K562 (cell line): Measurements from ENCODE around the gene PRDM2. TPM values are rescaled to one million over a fixed set of nuclear protein-coding genes. Genes with fewer than 3 reads are reported as not detected.

Source experiments
- ATAC-seq: fragments of 200-7000 bp; cut with Tn5 transposase; 3 replicates; pipeline ENCODE4 v1.9.1; 2020; ENCODE audit warnings: moderate library complexity
- BruUV-seq: library from RNA; stranded (reverse); fragments of 400-500 nt; replicated peaks from 2 replicates; lab custom pipeline; 2021; lab: Mats Ljungman, UMichigan
- CTCF ChIA-PET: fragments of 300-600 bp; formaldehyde crosslinking; extraction: SDS; loops from one replicate; lab custom pipeline; 2021; ENCODE audit warnings: low intra/inter-chr PET ratio; lab: Yijun Ruan, JAX
- POLR2A ChIA-PET: fragments of 300-600, 350-650 bp; sonication (Branson Sonifier 250); formaldehyde crosslinking; extraction: SDS; loops from one replicate; lab custom pipeline; 2021; ENCODE audit warnings: antibody characterized with exemption, inconsistent platforms; lab: Yijun Ruan, JAX
- DNase-seq, 4 experiments: peaks; one replicate each; pipeline versions ENCODE4 v3.0.0 to v3.0.0-alpha.2; 2011 to 2018; ENCODE audit warnings: low spot score in 3 of 4, mixed read lengths in 3 of 4; ENCODE audit errors: extremely low read depth in 1 of 4
- FAIRE-seq: peaks from 2 replicates; lab custom pipeline; 2011; peaks lifted over from hg19 to GRCh38; lab: Jason Lieb, UNC
- H2AFZ ChIP-seq: 2 replicates; pipeline ENCODE4 v1.6.0; 2011; ENCODE audit warnings: low read depth, low read length, control low read depth, inconsistent platforms
- H3K27ac ChIP-seq: fragments of 200-600 bp; 3 replicates; pipeline ENCODE4 v1.8.0; 2011; ENCODE audit warnings: low read depth, mild to moderate bottlenecking, control low read depth, inconsistent platforms, low read length, moderate library complexity, mixed read lengths; ENCODE audit errors: extremely low read depth
- H3K27me3 ChIP-seq, 2 experiments: fragments of 300-600 bp in 1 of 2; 2 replicates in 1 of 2; 3 replicates in 1 of 2; pipeline versions ENCODE4 v1.6.0 to v1.8.0; 2011; ENCODE audit warnings: inconsistent platforms in 2 of 2, low read length in 2 of 2, mild to moderate bottlenecking in 1 of 2, mixed read lengths in 1 of 2, moderate library complexity in 1 of 2; ENCODE audit not compliant: control insufficient read depth in 2 of 2, insufficient read depth in 2 of 2
- H3K36me3 ChIP-seq: fragments of 300-600 bp; 3 replicates; pipeline ENCODE4 v1.8.0; 2011; ENCODE audit warnings: mild to moderate bottlenecking, low read length, inconsistent platforms; ENCODE audit not compliant: control insufficient read depth, insufficient read depth
- H3K4me1 ChIP-seq, 2 experiments: fragments of 200-600 bp in 1 of 2; replicated peaks in 1 of 2; 2 replicates in 1 of 2; 3 replicates in 1 of 2; pipeline versions ENCODE4 v1.5.1 to v1.8.0; 2011; ENCODE audit warnings: inconsistent platforms in 2 of 2, low read length in 2 of 2, mild to moderate bottlenecking in 1 of 2, mixed read lengths in 1 of 2, moderate library complexity in 1 of 2; ENCODE audit not compliant: control insufficient read depth in 2 of 2, insufficient read depth in 2 of 2
- H3K4me2 ChIP-seq: 2 replicates; pipeline ENCODE4 v1.6.1; 2011; ENCODE audit warnings: low read length, control low read depth, inconsistent platforms, mixed read lengths; ENCODE audit not compliant: insufficient read depth
- H3K4me3 ChIP-seq: fragments of 200-600 bp; sonication (generic), shearing (Covaris generic); 2 replicates; pipeline ENCODE4 v1.5.1; 2016; ENCODE audit warnings: control low read depth, inconsistent platforms
- H3K79me2 ChIP-seq: fragments of 200-600 bp; 3 replicates; pipeline ENCODE4 v1.8.0; 2011; ENCODE audit warnings: low read length, inconsistent platforms; ENCODE audit not compliant: control insufficient read depth, insufficient read depth
- H3K9ac ChIP-seq, 2 experiments: 2 replicates each; pipeline versions ENCODE4 v1.6.0 to v1.6.1; 2011; ENCODE audit warnings: low read depth in 2 of 2, low read length in 2 of 2, control low read depth in 1 of 2, inconsistent platforms in 1 of 2, mild to moderate bottlenecking in 1 of 2, mixed read lengths in 1 of 2; ENCODE audit not compliant: insufficient read depth in 1 of 2
- H3K9me1 ChIP-seq: one replicate; pipeline ENCODE4 v1.6.0; 2011; ENCODE audit warnings: inconsistent platforms, mild to moderate bottlenecking, low read length, moderate library complexity; ENCODE audit not compliant: control insufficient read depth, insufficient read depth
- H3K9me3 ChIP-seq: replicated peaks from 2 replicates; pipeline ENCODE4 v1.5.1; 2011; ENCODE audit warnings: low read depth, low read length, inconsistent platforms; ENCODE audit not compliant: control insufficient read depth, insufficient read depth
- H4K20me1 ChIP-seq: replicated peaks from 2 replicates; pipeline ENCODE4 v1.6.1; 2011; ENCODE audit warnings: low read length, inconsistent platforms, mixed read lengths; ENCODE audit not compliant: control insufficient read depth, insufficient read depth
- BDP1 ChIP-seq: IDR thresholded peaks from 3 replicates; pipeline ENCODE4 v1.6.1; 2011; ENCODE audit not compliant: insufficient read length, insufficient read depth
- CBFA2T2 ChIP-seq: fragments of 450-650 bp; conservative IDR thresholded peaks from 2 replicates; pipeline ENCODE4 v1.6.1; 2017; ENCODE audit warnings: mild to moderate bottlenecking
- DDX20 ChIP-seq: fragments of 450-650 bp; IDR thresholded peaks from 2 replicates; pipeline ENCODE4 v1.6.1; 2016; ENCODE audit warnings: missing genetic modification characterization, low read depth, mild to moderate bottlenecking, missing compliant biosample characterization, moderate library complexity
- FOXK1 ChIP-seq: sonication (generic); formaldehyde crosslinking; IDR thresholded peaks from 2 replicates; pipeline ENCODE4 v1.8.0; 2022; ENCODE audit warnings: missing genetic modification reagents, mild to moderate bottlenecking, borderline replicate concordance
- HMG20A ChIP-seq: fragments of 450-650 bp; formaldehyde crosslinking; conservative IDR thresholded peaks from 2 replicates; pipeline ENCODE4 v1.4.0; 2020; ENCODE audit warnings: mild to moderate bottlenecking, mixed read lengths
- KLF1 ChIP-seq: fragments of 450-650 bp; IDR thresholded peaks from 2 replicates; pipeline ENCODE4 v1.6.1; 2016; ENCODE audit warnings: missing genetic modification characterization, missing compliant biosample characterization
- MTF1 ChIP-seq: fragments of 250-450 bp; sonication (Bioruptor Pico); IDR thresholded peaks from 2 replicates; pipeline ENCODE4 v1.9.0; 2021; ENCODE audit warnings: moderate library complexity, mild to moderate bottlenecking, inconsistent platforms, borderline replicate concordance
- POLR2B ChIP-seq: fragments of 450-650 bp; IDR thresholded peaks from 2 replicates; pipeline ENCODE4 v1.6.1; 2018; ENCODE audit warnings: low read depth; ENCODE audit not compliant: partially characterized antibody
- PPARD ChIP-seq: fragments of 250-450 bp; sonication (Bioruptor Pico); IDR thresholded peaks from 2 replicates; pipeline ENCODE4 v1.8.0; 2022; ENCODE audit warnings: inconsistent platforms, mild to moderate bottlenecking, moderate library complexity
- RAD21 ChIP-seq, 2 experiments: fragments of 250-450 bp in 1 of 2; fragments of 450-650 bp in 1 of 2; sonication (Bioruptor Pico) in 1 of 2; formaldehyde crosslinking in 1 of 2; IDR thresholded peaks in 1 of 2; conservative IDR thresholded peaks in 1 of 2; 2 replicates each; pipeline versions ENCODE4 v1.4.0 to v1.8.0; 2020 to 2022; ENCODE audit warnings: mild to moderate bottlenecking in 2 of 2, moderate library complexity in 1 of 2
- SIRT6 ChIP-seq: IDR thresholded peaks from one replicate; pipeline ENCODE4 v1.6.1; 2012; ENCODE audit warnings: low read depth, mild to moderate bottlenecking, control low read depth, inconsistent platforms, low read length, moderate library complexity
- SMARCB1 ChIP-seq: IDR thresholded peaks from 2 replicates; pipeline ENCODE4 v1.6.1; 2011; ENCODE audit warnings: improper control_type of control experiment, low read depth; ENCODE audit not compliant: insufficient read length
- TRIM24 ChIP-seq, 2 experiments: fragments of 450-650 bp; IDR thresholded peaks; 2 replicates each; pipeline ENCODE4 v1.6.1; 2016
- U2AF2 ChIP-seq: fragments of 200-400 bp; formaldehyde crosslinking; optimal IDR thresholded peaks from 2 replicates; pipeline ENCODE3; 2017; ENCODE audit warnings: low read depth, mild to moderate bottlenecking, low read length
- XRCC4 ChIP-seq: IDR thresholded peaks from one replicate; pipeline ENCODE4 v1.6.1; 2011; ENCODE audit not compliant: insufficient read depth, insufficient read length; ENCODE audit errors: extremely low read depth
- ZBTB12 ChIP-seq: fragments of 250-450 bp; sonication (Bioruptor Pico); IDR thresholded peaks from 2 replicates; pipeline ENCODE4 v1.4.0; 2020
- ZBTB49 ChIP-seq: sonication (generic); formaldehyde crosslinking; IDR thresholded peaks from 2 replicates; pipeline ENCODE4 v1.8.0; 2022; ENCODE audit warnings: missing genetic modification reagents, mild to moderate bottlenecking, borderline replicate concordance
- ZNF134 ChIP-seq: fragments of 250-450 bp; sonication (Bioruptor Pico); conservative IDR thresholded peaks from 2 replicates; pipeline ENCODE4 v1.4.0; 2020
- ZNF311 ChIP-seq: fragments of 250-450 bp; sonication (Bioruptor Pico); IDR thresholded peaks from 2 replicates; pipeline ENCODE4 v1.4.0; 2020; ENCODE audit warnings: mild to moderate bottlenecking, moderate library complexity
- WGBS: fragments of 100-300 bp; shearing (Covaris generic); methylation state at CpG from one replicate; pipeline ENCODE4 v1.1.6; 2016; ENCODE audit warnings: low coverage, mixed read lengths; ENCODE audit not compliant: insufficient coverage; ENCODE audit errors: missing lambda C conversion rate; 5-methylcytosine and 5-hydroxymethylcytosine counted together
- in situ Hi-C: fragments of 300-500 bp; cut with MboI; formaldehyde crosslinking; loops from 4 replicates; pipeline ENCODE4 v1.15.0; 2018; ENCODE audit warnings: inconsistent platforms, mixed read lengths
- intact Hi-C: fragments of 100-400 bp; cut with micrococcal nuclease; formaldehyde crosslinking; loops from 2 replicates; pipeline ENCODE4 v1.14.2; 2022
- polyA plus RNA-seq, 8 experiments: library from polyadenylated mRNA; depleted of rRNA in 4 of 8; stranded (reverse) in 5 of 8; unstranded in 3 of 8; fragments of >200 nt; fragmentation: Nextera tagmentation in 2 of 8; fragmentation: Illumina TruSeq in 1 of 8; extraction: Ambion mirVana in 2 of 8; extraction: Trizol in 1 of 8; gene quantifications; 2 replicates each; pipeline versions ENCODE4 v1.2.1 to v1.2.3, GENCODE V29; 2011 to 2014; ENCODE audit warnings: inconsistent platforms in 1 of 8, missing spikeins in 1 of 8
- total RNA-seq, 7 experiments: library from RNA; depleted of rRNA in 6 of 7; stranded (reverse); fragments of >200 nt in 6 of 7; fragmentation: Illumina TruSeq in 2 of 7; extraction: Trizol in 2 of 7; gene quantifications; 2 replicates each; pipeline versions ENCODE4 v1.2.1 to v1.2.3, GENCODE V29; 2011 to 2021; ENCODE audit warnings: low replicate concordance in 1 of 7
- TF ChIP-seq, protein P1 (sequence below), 3 experiments: fragments of 200-800 bp in 1 of 3; sonication (Bioruptor generic) in 1 of 3; sonication (generic) in 1 of 3; formaldehyde crosslinking in 1 of 3; IDR thresholded peaks; 2 replicates each; pipeline versions ENCODE4 v1.6.1 to v1.8.0; 2016 to 2022; ENCODE audit warnings: mild to moderate bottlenecking in 2 of 3, missing compliant biosample characterization in 2 of 3, missing genetic modification characterization in 2 of 3, missing genetic modification reagents in 1 of 3

Gene PRDM2
- total and polyA plus RNA-seq, 9 of the 15 experiments (the other 6 are each of a cell fraction or from before 2014, with no cell fraction given): 5.4 to 27.6 (median 12.5) TPM

GRCh38 chr1:13781228-13781627, 81.2 kb downstream of the PRDM2 start:
- Histone ChIP-seq H3K4me1 (no peaks in the 10 kb centered on the region), H2AFZ (no peak overlapping the region), H3K4me2 (no peak overlapping the region), H3K9me1 (peaks cover under 1% of the 10 kb centered on the region), H3K4me3 (no peak overlapping the region), H3K79me2 (peaks cover 5% of the 10 kb centered on the region; the same call in 1 of the 3 replicates), H3K27me3 (no peaks in the 10 kb centered on the region), H3K9me3 (no peaks in the 10 kb centered on the region), H3K9ac (no peak overlapping the region), H3K36me3 (peaks cover 89% of the 10 kb centered on the region), H3K27ac (no peak overlapping the region), H4K20me1 (peaks cover 4% of the 10 kb centered on the region; the same call in 1 of the 2 replicates)
- in situ Hi-C loops: no loop called here
- ChIA-PET CTCF (no interaction called here), POLR2A (no interaction called here)
- DNase-seq: no peak
- ATAC-seq: no peak
- no TSS peak for BruUV-seq
- intact Hi-C loops: no loop called here
- FAIRE-seq: no peak
- 86% methylated on average over 6 of the region's 6 CpGs for WGBS
- no peak for TF ChIP-seq ZBTB49 (CRISPR knock-in tag)
- no peak for TF ChIP-seq DDX20 (tag)
- TF ChIP-seq POLR2B: no peak
- TF ChIP-seq, protein P1, sequence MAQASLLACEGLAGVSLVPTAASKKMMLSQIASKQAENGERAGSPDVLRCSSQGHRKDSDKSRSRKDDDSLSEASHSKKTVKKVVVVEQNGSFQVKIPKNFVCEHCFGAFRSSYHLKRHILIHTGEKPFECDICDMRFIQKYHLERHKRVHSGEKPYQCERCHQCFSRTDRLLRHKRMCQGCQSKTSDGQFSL (CRISPR knock-in tag; IDR thresholded peaks at IDR 0.05): no peak
- TF ChIP-seq, protein P1 (tag; IDR thresholded peaks at IDR 0.05): no peak
- no peak for TF ChIP-seq CBFA2T2
- TF ChIP-seq RAD21 (CRISPR knock-in tag; conservative IDR thresholded peaks at IDR 0.05 in 1 of 2, IDR thresholded peaks at IDR 0.05 in 1 of 2): no peak
- no peak for TF ChIP-seq SMARCB1
- no peak for TF ChIP-seq MTF1 (CRISPR knock-in tag)
- no peak for TF ChIP-seq XRCC4
- no peak for TF ChIP-seq ZBTB12 (CRISPR knock-in tag)
- no peak for TF ChIP-seq SIRT6
- TF ChIP-seq U2AF2: no peak
- TF ChIP-seq BDP1: no peak
- TF ChIP-seq TRIM24 (IDR thresholded peaks at IDR 0.05): no peak
- no peak for TF ChIP-seq ZNF134 (CRISPR knock-in tag)
- TF ChIP-seq HMG20A (CRISPR knock-in tag): no peak
- TF ChIP-seq ZNF311: no peak
- no peak for TF ChIP-seq FOXK1 (CRISPR knock-in tag)
- TF ChIP-seq PPARD: no peak
- TF ChIP-seq KLF1: no peak
